ENCODE data around the gene GDNF.
"Not testable (repeated sequence)": the region's sequence is repeated elsewhere in the genome, so short reads cannot be mapped to it uniquely, and the experiment has no call there.

The GDNF gene, protein sequence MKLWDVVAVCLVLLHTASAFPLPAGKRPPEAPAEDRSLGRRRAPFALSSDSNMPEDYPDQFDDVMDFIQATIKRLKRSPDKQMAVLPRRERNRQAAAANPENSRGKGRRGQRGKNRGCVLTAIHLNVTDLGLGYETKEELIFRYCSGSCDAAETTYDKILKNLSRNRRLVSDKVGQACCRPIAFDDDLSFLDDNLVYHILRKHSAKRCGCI

DNA sequence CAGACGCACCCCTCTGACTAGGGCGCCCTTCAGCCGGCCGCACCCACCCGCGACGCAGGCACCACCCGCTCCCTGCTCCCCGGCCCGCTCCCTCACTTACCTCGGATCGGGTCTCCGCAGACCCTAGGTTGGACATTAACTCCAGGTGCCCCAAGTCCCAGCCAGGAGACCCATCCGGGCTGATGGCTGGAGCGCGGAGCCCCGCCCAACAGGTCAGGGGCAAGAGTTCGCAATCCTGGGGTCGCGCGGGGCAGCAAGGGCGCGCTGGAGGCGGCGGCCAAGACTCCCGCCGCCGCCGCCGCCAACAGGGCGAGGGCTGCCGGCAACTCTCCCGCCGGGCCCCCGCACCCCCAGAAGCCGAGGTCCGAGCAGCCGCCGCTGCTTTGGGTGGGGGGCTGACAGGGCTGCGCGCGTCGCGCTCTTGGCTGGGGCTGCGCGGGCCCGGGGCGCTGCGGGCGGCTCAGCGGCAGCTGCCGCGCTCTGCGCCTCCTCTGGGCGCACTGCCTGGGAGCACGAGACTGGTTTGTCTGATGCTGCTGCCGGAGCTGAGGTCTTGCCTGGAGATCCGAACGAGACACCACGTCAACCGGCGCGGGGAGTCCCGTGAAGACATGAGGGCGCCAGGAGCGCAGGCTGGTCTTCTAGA lies at the start of gene GDNF:
Gene GDNF (minus strand): TSS at position 635 of the 646 bp plus-strand sequence. CDS start 5,245 bp downstream, outside the sequence.
- no peak for DNase-seq

DNA sequence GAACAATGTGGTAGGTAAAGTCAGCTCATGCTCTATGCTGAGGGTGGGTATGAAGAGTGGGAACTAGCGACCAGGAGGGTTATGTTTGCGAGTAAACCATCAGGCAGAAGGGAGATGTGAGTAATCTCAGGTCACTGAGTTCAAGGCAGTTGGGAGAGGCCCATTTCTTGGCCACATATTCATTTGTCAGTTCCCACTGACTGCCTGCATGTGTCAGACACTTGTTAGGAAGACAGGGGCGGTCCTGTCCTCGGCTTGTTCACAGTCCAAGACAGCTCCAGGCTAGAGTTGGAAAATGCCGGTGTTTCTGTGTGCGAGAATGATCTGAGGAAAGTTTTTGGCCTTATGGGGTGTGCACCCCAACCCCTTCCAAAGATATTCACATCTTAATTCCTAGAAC lies 48.6 kb upstream of the GDNF start:
- no peak for DNase-seq

DNA sequence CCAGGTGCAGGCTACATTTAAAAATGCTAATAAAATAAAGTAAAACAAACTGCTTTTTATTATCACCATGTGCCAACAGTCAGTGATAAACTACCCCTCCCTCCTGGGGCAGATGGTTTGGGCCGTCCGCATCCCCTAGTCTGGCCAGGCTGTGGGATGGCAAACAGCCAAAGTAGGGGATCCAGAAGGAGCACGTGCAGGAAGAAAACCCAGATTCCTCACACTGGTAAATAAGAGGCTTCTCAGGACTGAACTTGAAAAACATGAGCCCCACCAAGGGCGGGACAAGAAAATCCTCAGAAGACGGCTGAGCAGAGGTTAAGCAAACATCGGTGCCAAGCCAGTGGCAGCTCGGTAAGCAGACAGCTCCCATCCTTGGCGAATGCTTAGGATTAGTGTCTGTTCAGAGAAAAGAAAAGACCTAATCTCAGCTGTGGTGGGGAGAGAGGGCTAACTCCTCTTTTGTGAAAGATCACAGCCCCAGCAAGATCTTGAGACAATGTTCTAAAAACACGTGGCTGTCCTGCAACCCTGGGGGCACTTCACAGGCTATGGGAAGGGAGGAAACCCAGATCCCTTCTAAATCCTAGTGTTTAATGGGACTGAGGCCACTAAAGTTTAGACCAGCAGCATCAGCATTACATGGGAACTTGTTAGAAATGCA lies 46.5 kb upstream of the GDNF start:
- DNase-seq = no peak

DNA sequence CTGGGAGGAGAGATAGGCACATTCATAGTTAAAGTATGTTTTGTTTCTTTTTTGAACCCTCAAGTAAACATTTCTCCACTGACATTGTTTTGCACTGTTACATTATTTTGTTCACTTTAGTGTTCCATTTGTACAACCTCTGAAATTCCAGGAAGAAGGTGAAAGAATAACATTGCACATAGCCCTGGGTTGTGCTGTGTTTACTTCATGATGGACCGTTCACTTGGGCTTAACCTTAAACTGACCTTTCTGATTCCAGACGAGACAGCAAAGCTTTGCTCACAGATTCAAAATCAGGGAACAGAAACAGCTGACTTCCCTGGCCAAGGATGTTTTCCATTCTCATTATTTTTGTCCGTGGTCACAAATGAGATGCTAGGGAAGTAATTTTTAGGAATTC lies 42.8 kb upstream of the GDNF start:
- no peak for DNase-seq

DNA sequence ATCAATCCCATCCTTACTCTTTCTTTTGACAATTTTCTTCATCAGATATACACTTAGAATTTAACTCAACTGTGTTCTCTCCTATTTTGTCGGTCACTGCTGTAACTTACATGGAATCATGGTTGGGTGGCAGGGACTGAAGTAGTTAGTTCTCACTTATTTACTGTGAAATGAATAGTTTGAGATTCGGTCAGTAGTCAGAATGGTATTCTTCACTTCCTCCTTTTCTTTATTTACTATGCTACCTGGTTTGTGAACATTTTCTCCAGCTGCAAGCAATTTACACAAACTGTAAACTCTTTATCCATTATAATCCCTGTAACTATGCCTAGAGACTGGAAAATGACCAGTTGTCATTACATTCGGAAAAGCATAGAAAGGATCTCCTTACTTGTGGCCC lies 41.5 kb upstream of the GDNF start:
- no peak for DNase-seq

DNA sequence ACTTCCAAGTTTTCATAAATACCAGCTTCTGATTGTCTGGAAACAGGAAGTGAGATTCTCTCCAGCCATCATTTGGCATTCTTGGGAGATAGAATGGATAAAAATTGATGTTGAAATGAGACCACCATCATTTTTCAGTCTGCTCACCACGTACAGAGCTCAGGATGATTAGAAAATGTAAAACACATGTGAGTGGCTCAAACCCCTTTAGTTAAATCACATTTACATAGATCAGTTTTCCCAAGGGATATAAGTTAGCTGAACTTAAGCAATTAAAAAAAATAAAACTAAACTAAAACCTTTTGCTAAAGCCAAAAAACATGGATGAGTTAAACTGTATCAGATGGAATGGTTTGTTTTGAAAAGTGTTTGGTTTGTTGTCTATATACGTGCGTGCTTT lies 37.1 kb upstream of the GDNF start:
- no peak for DNase-seq

DNA sequence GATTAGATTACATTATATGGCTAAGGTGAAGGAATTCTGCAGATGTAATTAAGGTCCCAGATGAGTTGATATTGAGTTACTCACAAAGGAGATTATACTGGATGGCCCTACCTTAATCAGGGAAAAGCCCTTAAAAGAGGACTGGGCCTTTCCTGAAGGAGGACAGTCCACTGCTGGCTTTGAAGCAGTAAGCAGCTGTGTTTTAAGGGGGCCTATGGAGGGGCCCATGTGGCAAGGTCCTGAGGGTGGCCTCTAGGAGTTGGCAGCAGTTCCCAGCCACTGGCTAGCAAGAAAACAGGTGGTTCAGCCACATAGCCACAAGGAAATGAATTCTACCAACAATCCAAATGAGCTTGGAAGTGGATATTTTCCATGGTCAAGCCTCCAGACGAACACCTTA lies 36.4 kb upstream of the GDNF start:
- no peak for DNase-seq

DNA sequence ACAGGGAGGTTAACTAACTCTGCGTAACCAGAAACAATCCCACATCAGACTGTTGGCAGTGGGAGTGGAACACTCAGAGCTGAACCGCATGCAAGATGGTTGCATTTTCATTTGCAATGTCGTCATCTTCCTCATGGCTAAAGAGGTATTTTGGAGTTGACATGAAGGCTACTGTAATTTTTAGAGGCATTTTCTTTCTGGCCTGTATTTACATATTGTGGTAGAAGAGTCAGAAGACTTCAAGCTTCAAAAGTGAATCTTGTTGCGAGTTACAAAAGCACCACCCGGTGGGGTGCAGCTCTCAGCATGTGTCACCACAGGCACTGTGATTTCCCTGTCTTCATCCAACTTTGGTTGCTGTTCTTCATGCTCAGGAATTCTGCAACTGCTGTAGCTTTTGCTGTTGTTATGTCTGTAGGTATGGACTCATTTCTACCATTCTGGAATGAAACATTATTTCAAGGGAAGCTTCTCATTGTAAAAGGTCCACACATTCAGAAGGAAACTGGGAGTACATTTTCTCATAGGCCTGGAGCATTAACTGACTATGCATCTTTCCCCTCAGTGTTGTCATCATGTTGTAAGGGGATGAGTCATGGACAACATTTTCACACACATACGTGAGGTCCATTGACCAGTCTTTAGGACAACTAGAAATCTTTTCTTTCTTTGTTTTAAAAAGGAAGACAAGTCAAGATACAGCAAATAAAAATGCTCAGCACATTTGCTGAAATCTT lies 35.4 kb upstream of the GDNF start:
- no peak for DNase-seq

DNA sequence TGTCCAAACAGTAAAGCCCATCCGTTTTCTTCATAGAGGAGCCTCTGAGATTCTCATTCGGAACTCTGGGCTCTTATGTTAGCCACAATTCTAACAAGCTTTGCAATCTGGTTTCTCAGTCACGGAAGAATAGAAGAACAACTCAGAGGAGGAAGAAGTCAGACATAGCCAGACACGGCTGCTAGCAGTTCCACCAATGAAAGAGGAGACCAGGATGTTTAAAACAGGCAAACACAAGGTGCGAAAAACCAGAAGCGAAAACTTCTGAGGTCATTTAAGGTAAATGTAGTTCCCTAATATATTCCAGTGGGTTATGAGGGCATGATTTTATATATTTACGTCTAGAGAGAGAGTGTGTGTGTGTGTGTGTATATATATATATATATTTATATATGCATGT lies 34.1 kb upstream of the GDNF start:
- no peak for DNase-seq

DNA sequence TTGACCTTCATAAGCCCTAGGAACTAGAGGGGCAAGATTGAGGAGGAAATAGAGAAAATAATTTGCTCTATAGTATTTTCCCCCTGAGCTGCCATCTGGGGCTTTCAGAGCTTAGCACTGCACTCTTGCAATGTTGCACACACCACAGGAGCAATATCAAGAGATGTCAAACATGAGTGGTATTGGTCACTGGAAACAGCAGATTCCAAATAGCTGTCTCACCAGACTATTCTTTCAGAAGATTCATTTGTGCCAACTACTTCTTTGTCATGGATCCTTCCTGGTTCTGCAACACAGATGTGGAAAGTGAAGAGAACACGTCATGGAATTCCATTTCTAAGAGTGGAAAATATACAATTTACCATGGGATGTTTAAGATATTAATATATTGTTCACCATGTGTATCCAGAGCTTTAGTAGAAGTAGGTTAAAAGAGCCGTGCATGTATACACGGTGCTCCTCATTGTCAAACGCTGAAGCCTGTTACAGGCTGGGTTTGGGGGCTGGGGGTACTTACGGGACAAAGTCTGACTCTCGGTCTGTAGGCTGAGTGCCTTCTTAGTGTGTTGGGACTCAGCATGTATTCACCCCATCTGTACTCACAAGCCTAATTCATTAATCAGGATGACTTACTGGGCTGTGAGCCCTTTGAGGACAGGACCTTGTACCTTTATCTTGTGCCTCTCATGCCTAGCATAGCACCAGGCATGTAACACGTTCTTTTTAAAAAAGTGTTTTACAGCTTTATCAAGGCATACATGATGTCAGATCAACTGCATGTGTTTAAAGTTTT lies 31.4 kb upstream of the GDNF start:
- DNase-seq = no peak

DNA sequence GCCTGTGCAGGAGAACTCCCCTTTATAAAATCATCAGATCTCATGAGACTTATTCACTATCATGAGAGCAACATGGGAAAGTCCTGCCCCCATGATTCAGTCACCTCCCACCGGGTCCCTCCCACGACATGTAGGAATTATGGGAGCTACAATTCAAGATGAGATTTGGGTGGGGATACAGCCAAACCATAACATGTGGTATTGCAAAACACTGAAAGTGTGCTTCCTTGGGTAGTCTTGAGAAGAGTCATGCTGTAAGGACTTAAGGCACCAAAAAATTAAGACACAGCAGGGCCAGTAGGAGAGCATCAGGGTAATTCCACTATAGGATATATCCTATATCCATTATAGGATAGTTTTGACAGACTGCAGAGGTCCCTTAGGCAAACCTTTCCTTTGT lies 29.4 kb upstream of the GDNF start:
- DNase-seq = no peak

DNA sequence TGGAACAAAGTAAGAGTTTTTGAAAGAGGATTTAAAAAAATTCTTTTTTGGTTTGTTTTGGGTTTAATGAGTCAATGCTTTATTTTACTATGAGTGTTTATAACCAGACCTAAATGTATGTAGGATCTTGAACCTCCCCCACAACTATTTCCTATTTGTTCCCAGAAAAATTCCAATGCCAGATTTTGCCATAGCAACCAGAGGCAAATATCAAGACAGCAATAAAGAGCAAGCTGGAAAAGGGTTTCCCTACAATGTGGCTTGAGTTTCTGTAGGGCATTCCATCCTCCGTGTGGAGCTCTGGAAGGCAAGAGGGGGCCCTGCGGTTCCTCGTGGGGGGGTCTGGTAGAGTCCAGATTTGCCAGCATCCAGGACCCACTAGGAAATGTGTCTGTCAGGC lies 27.8 kb upstream of the GDNF start:
- DNase-seq = no peak

DNA sequence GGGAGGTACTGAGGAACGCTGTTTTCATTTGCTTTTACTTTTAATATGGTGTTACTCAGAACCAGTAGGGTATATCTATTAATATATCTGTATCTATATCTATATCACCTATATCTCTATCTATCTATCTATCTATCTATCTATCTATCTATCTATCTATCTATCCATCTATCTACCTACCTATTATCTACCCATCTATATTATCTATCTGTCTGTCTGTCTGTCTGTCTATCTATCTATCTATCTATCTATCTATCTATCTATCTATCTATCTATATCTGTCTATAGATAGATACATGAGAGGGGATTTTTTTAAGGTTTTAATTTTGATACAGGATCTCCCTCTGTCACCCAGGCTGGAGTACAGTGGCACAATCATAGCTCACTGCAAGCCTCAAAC lies 23.1 kb upstream of the GDNF start:
- not testable (repeated sequence) for DNase-seq

DNA sequence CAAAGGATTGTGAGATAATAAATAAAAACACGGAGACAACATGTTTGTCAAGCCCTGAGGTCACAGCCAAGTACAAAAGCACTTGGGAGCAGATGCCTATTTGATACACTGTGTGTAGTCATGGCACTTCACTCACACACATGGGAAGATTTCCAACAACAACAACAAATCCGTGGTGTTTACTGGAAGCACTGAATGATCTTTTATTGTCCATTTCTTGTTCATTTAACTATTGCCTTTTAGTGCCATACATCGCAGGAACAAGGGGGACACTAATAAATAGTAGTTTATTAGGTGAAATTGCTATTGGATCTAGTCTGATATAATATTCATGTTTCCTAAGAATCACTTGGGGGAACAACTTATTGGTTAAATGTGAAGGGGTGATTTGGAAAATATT lies 20.4 kb upstream of the GDNF start:
- no peak for DNase-seq

DNA sequence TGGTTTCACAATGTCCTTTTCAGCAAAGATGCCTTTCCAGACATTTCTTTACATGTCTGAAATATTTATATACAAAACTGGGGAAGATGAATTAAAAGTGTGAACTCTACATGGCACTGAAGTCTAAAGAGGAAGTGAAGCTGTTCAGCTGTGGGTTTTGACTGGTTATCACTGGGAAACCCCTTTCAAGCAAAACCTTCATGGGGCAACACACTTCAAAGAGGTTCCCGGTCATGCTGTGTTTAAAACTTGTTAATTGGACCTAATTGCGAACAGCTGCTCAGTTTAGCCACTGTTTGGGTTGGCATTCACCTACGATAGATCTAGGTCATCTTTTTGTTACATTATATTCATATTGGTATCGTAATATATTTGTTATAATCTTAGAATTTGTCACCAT lies 20.0 kb upstream of the GDNF start:
- no peak for DNase-seq

DNA sequence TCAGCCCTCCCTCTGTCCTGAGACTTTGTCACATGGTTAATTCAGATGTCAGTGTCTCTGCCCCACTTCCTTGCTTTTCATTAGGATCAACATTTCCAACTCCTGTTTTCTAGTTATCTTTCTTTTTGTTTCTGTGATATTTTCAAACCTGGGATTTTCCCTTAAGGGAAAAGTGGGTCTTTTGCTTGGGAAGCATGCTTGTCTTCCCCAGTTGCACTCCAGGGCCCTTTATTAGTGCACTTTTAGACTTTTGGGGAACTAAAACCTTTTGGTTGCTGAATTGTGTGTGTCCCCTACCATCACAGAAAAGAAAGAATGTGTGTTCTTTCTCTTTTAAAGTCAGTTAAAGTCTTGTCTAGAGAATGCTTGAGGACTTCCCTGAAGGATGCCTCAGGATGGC lies 18.4 kb upstream of the GDNF start:
- no peak for DNase-seq

DNA sequence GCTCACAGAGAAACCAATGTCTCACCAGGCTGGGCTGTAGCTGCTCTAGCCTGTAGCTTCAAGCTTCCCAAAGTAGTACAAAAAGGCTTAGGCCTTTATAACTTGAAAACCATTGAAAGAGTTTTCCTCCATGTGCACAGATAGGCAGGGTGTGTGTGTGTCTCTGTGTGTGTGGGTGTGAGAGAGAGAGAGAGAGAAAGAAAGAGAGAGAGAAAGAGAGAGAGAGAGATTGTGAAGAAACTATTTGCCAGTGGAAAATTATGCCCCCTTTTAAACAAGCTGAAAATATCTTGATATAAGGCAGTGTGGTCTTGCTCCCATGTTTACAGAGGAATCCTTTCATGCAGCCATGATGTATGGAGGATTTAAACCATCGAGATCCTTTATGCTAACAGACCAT lies 17.9 kb upstream of the GDNF start:
- DNase-seq = no peak

DNA sequence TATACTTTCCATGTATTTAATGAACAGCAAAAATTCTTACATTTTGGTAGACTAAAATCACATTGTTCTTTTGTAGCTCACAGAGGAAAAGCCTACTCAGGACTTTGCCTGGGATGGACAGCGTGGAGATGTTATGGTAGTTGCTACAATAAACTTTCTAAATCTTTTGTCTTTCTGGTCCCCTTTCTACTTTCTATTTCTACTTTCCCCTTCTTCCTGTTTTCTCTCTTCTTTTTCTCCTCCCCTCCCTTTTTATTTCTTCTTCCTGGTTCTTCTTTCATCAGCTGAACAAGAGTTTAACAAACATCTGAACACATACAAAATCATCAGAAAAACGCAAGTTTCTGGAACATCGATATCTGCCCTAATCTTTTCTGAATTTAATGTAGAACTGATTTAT lies 15.6 kb upstream of the GDNF start:
- no peak for DNase-seq

DNA sequence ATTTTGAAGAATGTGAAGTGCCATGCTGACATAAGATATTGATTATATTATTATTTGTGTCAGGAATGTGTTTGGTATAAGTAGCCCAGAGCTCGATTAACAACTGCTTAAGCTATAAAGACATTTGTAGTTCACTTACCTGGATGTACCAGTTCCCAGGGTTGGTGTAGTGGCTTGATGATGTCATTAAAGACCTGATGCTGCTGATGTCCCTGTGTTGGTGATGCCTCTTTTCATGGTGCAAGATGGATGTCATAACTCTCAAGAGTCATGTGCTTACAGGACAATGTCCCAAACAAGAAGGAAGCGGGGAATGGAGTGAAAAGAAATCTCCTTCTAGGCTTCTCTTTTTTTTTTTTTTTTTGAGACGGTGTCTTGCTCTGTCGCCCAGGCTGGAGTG lies 11.5 kb upstream of the GDNF start:
- DNase-seq = no peak

DNA sequence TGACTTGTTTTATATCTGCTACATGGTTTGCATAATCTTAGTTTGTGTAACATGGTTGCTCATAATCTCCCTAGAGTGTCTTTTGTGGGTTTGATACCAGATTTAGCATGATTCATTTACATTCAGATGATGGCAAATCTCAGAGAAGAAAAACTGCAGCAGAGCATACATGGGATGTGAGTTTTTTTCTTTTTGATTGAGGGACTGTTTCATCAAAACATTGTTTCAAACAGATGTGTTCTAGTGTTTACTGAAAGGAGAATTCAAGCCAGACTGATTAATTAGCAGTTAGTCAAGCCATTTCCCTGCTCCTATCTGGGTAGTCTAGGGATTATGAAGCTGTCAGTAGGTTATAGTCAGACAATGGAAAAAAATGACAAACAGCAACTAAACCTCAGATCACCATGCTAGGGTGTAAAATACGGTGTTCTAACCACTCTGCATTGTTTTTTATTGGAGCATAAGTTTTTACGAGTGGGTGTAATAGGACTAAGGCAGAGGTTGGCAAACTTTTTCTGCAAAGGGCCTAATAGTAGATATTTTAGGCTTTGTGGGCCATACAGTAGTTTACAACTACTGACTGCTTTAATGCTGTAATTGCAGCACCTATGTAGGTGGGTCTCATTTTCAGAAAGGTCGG lies 10.5 kb upstream of the GDNF start:
- DNase-seq = no peak

DNA sequence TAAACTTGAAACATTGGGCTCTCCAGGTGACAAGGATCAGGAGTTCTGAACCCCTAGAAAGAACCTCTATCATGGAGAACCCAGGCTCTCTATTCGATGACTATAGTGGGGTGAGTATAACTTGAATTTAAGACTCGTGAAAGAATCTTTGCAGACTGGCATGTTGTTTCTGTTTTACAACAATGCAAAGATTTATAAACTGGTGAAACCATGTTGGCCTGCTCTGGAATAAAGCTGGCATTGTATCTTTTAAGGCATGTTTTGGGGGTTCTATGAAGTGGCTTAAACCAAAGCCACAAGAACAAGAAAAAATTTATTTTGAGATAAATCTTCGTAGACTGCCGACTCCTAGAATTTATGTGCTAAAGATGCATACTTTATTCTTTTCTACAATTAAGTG lies 9.8 kb upstream of the GDNF start:
- DNase-seq = no peak

DNA sequence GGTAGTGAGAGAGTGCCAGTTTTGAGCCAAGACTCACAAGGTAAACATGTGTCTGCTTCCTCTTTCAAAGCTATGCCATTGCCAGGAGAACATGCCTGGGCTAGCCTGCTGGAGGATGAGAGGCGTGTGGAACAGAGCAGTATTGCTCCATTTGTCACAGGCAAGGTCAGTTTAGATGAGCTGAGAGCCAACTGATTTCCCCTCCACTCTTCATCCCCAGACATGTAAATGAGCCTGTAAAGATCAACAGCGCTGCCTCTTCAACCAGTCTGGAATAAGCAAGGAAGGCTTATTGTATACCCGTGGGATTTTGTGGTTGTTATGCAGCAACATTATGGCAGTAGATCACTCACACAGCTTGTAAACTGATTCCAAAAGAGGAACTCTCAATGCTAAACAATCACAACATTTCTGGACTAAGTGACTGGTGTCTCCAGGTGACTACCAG lies 8.2 kb upstream of the GDNF start:
- no peak for DNase-seq
